SK-N-SH treated with all-trans-retinoic acid at 6 μM for 48 hours (cell line): ENCODE data around the gene MAPKAPK2.

ENCODE experiments used
- ATAC-seq: fragments of 200-7000 bp; cut with Tn5 transposase; 3 replicates; pipeline ENCODE4 v1.9.1; 2020; ENCODE audit warnings: mild to moderate bottlenecking, moderate library complexity
- ARNTL ChIP-seq: fragments of 450-650 bp; formaldehyde crosslinking; IDR thresholded peaks from 2 replicates; pipeline ENCODE4 v1.5.0; 2020; ENCODE audit warnings: low read depth, mild to moderate bottlenecking, moderate library complexity, borderline replicate concordance
- CSDC2 ChIP-seq: fragments of 250-450 bp; sonication (Bioruptor Pico); IDR thresholded peaks from 2 replicates; pipeline ENCODE4 v1.5.0; 2020; ENCODE audit warnings: mild to moderate bottlenecking, moderate library complexity
- ESRRG ChIP-seq: fragments of 250-450 bp; sonication (Bioruptor Pico); IDR thresholded peaks from 2 replicates; pipeline ENCODE4 v1.6.1; 2021; ENCODE audit warnings: mild to moderate bottlenecking
- GLIS3 ChIP-seq: fragments of 250-450 bp; sonication (Bioruptor Pico); IDR thresholded peaks from 2 replicates; pipeline ENCODE4 v1.5.0; 2020; ENCODE audit warnings: mild to moderate bottlenecking, moderate library complexity
- ISL1 ChIP-seq: fragments of 250-450 bp; sonication (Bioruptor Pico); IDR thresholded peaks from 2 replicates; pipeline ENCODE4 v2.1.2; 2022; ENCODE audit warnings: mild to moderate bottlenecking, moderate library complexity
- OSR1 ChIP-seq: fragments of 250-450 bp; sonication (Bioruptor Pico); IDR thresholded peaks from 2 replicates; pipeline ENCODE4 v1.8.0; 2022; ENCODE audit warnings: moderate library complexity, mild to moderate bottlenecking, inconsistent platforms
- PPARA ChIP-seq: fragments of 250-450 bp; sonication (Bioruptor Pico); IDR thresholded peaks from 2 replicates; pipeline ENCODE4 v1.5.0; 2020; ENCODE audit warnings: mild to moderate bottlenecking, borderline replicate concordance
- RARB ChIP-seq: fragments of 250-450 bp; sonication (Bioruptor Pico); IDR thresholded peaks from 2 replicates; pipeline ENCODE4 v1.8.0; 2021; ENCODE audit warnings: mild to moderate bottlenecking, moderate library complexity
- TOX ChIP-seq: fragments of 250-450 bp; sonication (Bioruptor Pico); IDR thresholded peaks from 2 replicates; pipeline ENCODE4 v1.8.0; 2021; ENCODE audit warnings: mild to moderate bottlenecking, moderate library complexity, borderline replicate concordance
- ZC3H10 ChIP-seq: fragments of 250-450 bp; sonication (Bioruptor Pico); IDR thresholded peaks from 2 replicates; pipeline ENCODE4 v1.5.1; 2021; ENCODE audit warnings: mild to moderate bottlenecking, moderate library complexity
- ZFP3 ChIP-seq: fragments of 250-450 bp; sonication (Bioruptor Pico); IDR thresholded peaks from 2 replicates; pipeline ENCODE4 v1.5.0; 2020; ENCODE audit warnings: mild to moderate bottlenecking, moderate library complexity
- ZFP30 ChIP-seq: fragments of 450-650 bp; formaldehyde crosslinking; IDR thresholded peaks from 2 replicates; pipeline ENCODE4 v1.5.0; 2022; ENCODE audit warnings: mild to moderate bottlenecking, moderate library complexity
- ZNF565 ChIP-seq: fragments of 450-650 bp; formaldehyde crosslinking; conservative IDR thresholded peaks from 2 replicates; pipeline ENCODE4 v1.5.0; 2020; ENCODE audit warnings: low read depth, mild to moderate bottlenecking, moderate library complexity
- ZNF70 ChIP-seq: fragments of 450-650 bp; formaldehyde crosslinking; IDR thresholded peaks from 2 replicates; pipeline ENCODE4 v1.5.0; 2020; ENCODE audit warnings: mild to moderate bottlenecking, moderate library complexity
- TF ChIP-seq, protein P1 (sequence below): fragments of 250-450 bp; sonication (Bioruptor Pico); IDR thresholded peaks from 2 replicates; pipeline ENCODE4 v1.5.1; 2021; ENCODE audit warnings: mild to moderate bottlenecking, moderate library complexity
- TF ChIP-seq, protein P2 (sequence below): fragments of 250-450 bp; sonication (Bioruptor Pico); IDR thresholded peaks from 2 replicates; pipeline ENCODE4 v1.5.0; 2020; ENCODE audit warnings: mild to moderate bottlenecking, moderate library complexity
- TF ChIP-seq, protein P3 (sequence below): fragments of 250-450 bp; sonication (Bioruptor Pico); IDR thresholded peaks from 2 replicates; pipeline ENCODE4 v1.8.0; 2020; ENCODE audit warnings: mild to moderate bottlenecking, moderate library complexity, borderline replicate concordance
- TF ChIP-seq, protein P4 (sequence below): fragments of 250-450 bp; sonication (Bioruptor Pico); IDR thresholded peaks from 2 replicates; pipeline ENCODE4 v1.8.0; 2021; ENCODE audit warnings: low read depth, mild to moderate bottlenecking, moderate library complexity, borderline replicate concordance
- TF ChIP-seq, protein P5 (sequence below): fragments of 250-450 bp; sonication (Bioruptor Pico); IDR thresholded peaks from 2 replicates; pipeline ENCODE4 v1.5.1; 2020; ENCODE audit warnings: low read depth, mild to moderate bottlenecking, moderate library complexity

The MAPKAPK2 gene

DNA sequence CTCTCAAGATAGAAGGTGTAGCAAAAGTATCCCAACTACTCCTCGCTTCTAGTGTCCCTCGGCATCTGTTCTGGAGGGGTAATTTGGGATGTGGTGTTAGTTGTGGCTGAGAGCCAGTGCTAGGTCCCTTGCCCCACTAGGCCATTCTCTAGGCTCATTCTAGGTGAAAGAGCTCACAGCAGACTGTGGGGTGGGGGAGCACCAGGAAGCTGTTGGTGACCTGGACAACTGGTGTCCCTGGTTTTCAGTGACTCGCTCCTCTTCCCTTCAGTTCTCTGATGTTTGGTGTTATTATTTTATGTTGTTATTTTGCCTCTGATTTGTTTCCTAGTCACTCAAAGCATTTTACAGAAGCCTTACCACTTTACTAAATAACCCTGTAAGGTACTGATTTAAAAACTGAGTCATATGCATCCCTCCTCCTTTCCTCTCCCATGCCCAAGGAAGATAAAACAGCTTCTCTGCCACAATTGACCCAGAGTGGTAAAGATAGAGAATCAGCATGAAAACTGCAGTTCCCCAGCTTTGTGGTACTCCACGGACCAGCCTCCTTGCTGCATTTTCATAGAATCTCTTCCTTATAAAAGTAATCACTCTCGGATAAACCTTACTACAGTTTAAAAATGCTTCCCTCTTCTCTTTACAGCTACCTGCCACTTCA, 35.3 kb upstream of the MAPKAPK2 start:
- no peak for TF ChIP-seq CSDC2 (CRISPR knock-in tag)
- TF ChIP-seq TOX, result no peak
- no peak for TF ChIP-seq ZNF70 (CRISPR knock-in tag)
- ATAC-seq, result no peak

DNA sequence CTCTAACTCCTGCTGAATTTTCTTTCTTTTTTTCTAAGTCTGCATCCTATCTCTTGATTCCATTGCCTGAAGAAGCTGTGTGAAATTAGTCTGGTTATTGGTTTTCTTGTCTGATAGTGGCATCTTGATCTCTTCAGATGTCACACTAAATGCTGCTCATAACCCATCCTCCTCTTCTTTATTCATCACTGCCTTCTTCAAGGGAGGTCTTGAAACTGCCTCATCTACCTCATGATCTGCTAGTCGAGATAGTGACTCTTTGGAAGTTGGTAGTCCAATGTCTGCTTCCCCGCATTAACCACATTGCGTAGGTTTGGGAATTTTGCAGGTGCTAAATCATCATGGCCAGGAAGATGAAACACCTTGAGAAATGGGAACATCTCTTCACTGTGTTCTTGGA, 33.7 kb upstream of the MAPKAPK2 start:
- TF ChIP-seq, protein P1, sequence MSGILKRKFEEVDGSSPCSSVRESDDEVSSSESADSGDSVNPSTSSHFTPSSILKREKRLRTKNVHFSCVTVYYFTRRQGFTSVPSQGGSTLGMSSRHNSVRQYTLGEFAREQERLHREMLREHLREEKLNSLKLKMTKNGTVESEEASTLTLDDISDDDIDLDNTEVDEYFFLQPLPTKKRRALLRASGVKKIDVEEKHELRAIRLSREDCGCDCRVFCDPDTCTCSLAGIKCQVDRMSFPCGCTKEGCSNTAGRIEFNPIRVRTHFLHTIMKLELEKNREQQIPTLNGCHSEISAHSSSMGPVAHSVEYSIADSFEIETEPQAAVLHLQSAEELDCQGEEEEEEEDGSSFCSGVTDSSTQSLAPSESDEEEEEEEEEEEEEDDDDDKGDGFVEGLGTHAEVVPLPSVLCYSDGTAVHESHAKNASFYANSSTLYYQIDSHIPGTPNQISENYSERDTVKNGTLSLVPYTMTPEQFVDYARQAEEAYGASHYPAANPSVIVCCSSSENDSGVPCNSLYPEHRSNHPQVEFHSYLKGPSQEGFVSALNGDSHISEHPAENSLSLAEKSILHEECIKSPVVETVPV (CRISPR knock-in tag), result no peak

DNA sequence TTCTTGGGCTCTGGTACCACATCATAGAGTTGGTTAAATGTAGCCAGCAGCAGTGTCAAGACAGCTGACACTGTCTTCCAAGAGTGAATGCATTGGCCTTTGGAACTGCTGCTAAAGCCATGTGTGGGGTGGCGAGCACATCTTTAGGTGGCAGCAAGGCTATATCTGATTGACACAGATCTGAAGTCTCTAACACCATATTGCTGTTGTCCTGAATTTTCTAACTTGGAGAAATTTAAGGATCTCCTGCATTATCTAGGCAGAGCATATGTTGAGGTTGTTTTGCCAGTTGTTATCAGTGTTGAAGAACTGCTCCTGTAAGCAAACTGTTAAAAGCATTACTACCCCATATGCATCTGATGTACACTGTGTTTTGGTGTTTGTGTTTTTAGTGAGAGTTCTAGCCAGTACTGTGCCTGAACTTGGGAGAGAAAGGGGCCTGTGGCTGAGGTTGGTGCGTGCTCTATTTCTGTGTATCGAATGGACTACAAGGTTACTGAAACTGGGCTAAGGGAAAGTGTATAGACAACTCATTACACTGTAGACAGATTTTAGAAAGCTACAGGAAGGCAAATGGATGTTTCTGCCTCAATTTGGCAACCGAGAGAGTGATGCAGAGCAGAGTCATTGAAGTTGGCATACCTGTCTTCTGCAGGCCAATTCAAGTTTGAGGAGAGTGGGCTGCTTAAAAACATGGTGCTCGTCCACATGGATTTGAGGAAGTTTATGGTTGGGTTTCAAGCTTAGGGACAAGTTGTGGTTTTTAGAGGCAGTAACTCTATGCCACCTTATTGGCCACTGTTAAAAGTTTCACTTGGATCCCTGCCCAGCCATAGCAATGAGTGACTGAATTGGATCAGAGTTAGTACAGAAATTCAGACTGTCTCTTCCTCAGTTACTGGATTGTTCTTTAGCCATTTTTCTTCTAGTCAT, 32.5 kb upstream of the MAPKAPK2 start:
- peak; percentile 48 for ATAC-seq

More for the DNA sequence above, 33.7 kb upstream of the MAPKAPK2 start:
- ATAC-seq, result no peak

More for the DNA sequence above, 32.5 kb upstream of the MAPKAPK2 start:
- TF ChIP-seq PPARA (CRISPR knock-in tag) (no peak), RARB (CRISPR knock-in tag) (no peak), ZFP3 (CRISPR knock-in tag) (no peak), ZNF565 (CRISPR knock-in tag) (no peak), ZFP30 (no peak), ARNTL (CRISPR knock-in tag) (no peak), GLIS3 (CRISPR knock-in tag) (no peak), ISL1 (CRISPR knock-in tag) (no peak), OSR1 (CRISPR knock-in tag) (no peak), CSDC2 (CRISPR knock-in tag) (no peak), TOX (no peak), ZC3H10 (no peak), ESRRG (CRISPR knock-in tag) (no peak), ZNF70 (CRISPR knock-in tag) (no peak)
- TF ChIP-seq, protein P2, sequence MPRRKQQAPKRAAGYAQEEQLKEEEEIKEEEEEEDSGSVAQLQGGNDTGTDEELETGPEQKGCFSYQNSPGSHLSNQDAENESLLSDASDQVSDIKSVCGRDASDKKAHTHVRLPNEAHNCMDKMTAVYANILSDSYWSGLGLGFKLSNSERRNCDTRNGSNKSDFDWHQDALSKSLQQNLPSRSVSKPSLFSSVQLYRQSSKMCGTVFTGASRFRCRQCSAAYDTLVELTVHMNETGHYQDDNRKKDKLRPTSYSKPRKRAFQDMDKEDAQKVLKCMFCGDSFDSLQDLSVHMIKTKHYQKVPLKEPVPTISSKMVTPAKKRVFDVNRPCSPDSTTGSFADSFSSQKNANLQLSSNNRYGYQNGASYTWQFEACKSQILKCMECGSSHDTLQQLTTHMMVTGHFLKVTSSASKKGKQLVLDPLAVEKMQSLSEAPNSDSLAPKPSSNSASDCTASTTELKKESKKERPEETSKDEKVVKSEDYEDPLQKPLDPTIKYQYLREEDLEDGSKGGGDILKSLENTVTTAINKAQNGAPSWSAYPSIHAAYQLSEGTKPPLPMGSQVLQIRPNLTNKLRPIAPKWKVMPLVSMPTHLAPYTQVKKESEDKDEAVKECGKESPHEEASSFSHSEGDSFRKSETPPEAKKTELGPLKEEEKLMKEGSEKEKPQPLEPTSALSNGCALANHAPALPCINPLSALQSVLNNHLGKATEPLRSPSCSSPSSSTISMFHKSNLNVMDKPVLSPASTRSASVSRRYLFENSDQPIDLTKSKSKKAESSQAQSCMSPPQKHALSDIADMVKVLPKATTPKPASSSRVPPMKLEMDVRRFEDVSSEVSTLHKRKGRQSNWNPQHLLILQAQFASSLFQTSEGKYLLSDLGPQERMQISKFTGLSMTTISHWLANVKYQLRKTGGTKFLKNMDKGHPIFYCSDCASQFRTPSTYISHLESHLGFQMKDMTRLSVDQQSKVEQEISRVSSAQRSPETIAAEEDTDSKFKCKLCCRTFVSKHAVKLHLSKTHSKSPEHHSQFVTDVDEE, result no peak
- TF ChIP-seq, protein P1 (CRISPR knock-in tag), result no peak
- TF ChIP-seq, protein P3, sequence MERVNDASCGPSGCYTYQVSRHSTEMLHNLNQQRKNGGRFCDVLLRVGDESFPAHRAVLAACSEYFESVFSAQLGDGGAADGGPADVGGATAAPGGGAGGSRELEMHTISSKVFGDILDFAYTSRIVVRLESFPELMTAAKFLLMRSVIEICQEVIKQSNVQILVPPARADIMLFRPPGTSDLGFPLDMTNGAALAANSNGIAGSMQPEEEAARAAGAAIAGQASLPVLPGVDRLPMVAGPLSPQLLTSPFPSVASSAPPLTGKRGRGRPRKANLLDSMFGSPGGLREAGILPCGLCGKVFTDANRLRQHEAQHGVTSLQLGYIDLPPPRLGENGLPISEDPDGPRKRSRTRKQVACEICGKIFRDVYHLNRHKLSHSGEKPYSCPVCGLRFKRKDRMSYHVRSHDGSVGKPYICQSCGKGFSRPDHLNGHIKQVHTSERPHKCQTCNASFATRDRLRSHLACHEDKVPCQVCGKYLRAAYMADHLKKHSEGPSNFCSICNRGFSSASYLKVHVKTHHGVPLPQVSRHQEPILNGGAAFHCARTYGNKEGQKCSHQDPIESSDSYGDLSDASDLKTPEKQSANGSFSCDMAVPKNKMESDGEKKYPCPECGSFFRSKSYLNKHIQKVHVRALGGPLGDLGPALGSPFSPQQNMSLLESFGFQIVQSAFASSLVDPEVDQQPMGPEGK (CRISPR knock-in tag), result no peak
- TF ChIP-seq, protein P4, sequence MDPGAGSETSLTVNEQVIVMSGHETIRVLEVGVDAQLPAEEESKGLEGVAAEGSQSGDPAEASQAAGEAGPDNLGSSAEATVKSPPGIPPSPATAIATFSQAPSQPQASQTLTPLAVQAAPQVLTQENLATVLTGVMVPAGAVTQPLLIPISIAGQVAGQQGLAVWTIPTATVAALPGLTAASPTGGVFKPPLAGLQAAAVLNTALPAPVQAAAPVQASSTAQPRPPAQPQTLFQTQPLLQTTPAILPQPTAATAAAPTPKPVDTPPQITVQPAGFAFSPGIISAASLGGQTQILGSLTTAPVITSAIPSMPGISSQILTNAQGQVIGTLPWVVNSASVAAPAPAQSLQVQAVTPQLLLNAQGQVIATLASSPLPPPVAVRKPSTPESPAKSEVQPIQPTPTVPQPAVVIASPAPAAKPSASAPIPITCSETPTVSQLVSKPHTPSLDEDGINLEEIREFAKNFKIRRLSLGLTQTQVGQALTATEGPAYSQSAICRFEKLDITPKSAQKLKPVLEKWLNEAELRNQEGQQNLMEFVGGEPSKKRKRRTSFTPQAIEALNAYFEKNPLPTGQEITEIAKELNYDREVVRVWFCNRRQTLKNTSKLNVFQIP (CRISPR knock-in tag), result no peak
- TF ChIP-seq, protein P5, sequence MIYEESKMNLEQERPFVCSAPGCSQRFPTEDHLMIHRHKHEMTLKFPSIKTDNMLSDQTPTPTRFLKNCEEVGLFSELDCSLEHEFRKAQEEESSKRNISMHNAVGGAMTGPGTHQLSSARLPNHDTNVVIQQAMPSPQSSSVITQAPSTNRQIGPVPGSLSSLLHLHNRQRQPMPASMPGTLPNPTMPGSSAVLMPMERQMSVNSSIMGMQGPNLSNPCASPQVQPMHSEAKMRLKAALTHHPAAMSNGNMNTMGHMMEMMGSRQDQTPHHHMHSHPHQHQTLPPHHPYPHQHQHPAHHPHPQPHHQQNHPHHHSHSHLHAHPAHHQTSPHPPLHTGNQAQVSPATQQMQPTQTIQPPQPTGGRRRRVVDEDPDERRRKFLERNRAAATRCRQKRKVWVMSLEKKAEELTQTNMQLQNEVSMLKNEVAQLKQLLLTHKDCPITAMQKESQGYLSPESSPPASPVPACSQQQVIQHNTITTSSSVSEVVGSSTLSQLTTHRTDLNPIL (CRISPR knock-in tag), result no peak
